Naive B cell (primary cell): ENCODE results near the gene TMEM87B. TPM values are rescaled to one million over a fixed set of nuclear protein-coding genes. Genes with fewer than 3 reads are reported as not detected.

Experiments
- ATAC-seq, 2 donors: fragments of 150-1000 bp; cut with Tn5 transposase; 2 replicates each; pipeline ENCODE4 v1.10.0; 2021; ENCODE audit warnings: low read depth in 2 of 2, mild to moderate bottlenecking in 2 of 2, moderate library complexity in 2 of 2
- DNase-seq: peaks from one replicate; pipeline ENCODE4 v3.0.0; 2022
- H3K27ac Mint-ChIP-seq, 6 donors: one replicate each; pipeline ENCODE4 v1.8.0; 2020 to 2022; ENCODE audit warnings: mild to moderate bottlenecking in 6 of 6, mixed read lengths in 6 of 6, moderate library complexity in 5 of 6, inconsistent platforms in 2 of 6
- H3K27me3 Mint-ChIP-seq, 3 donors: one replicate each; pipeline ENCODE4 v1.8.0; 2021 to 2022; ENCODE audit warnings: mixed read lengths in 3 of 3, mild to moderate bottlenecking in 1 of 3
- H3K36me3 Mint-ChIP-seq, 2 donors: one replicate each; pipeline ENCODE4 v1.8.0; 2020 to 2022; ENCODE audit warnings: mixed read lengths in 2 of 2, inconsistent platforms in 1 of 2, mild to moderate bottlenecking in 1 of 2
- H3K4me1 Mint-ChIP-seq, 3 donors: one replicate each; pipeline ENCODE4 v1.8.0; 2020 to 2022; ENCODE audit warnings: mixed read lengths in 3 of 3, inconsistent platforms in 1 of 3, mild to moderate bottlenecking in 1 of 3, moderate library complexity in 1 of 3
- H3K4me3 Mint-ChIP-seq, 8 donors: one replicate each; pipeline ENCODE4 v1.8.0; 2020 to 2022; ENCODE audit warnings: mild to moderate bottlenecking in 8 of 8, mixed read lengths in 8 of 8, moderate library complexity in 8 of 8, inconsistent platforms in 2 of 8
- H3K9me3 Mint-ChIP-seq, 7 donors: one replicate each; pipeline ENCODE4 v1.8.0; 2020 to 2022; ENCODE audit warnings: mixed read lengths in 7 of 7, mild to moderate bottlenecking in 5 of 7, inconsistent platforms in 2 of 7, moderate library complexity in 1 of 7
- polyA plus RNA-seq, 6 donors: library from polyadenylated mRNA; unstranded; fragments of 300-500 nt; fragmentation: Illumina TruSeq; gene quantifications; one replicate each; pipeline ENCODE4 v1.2.3, GENCODE V29; 2021; ENCODE audit warnings: low read depth in 6 of 6

TMEM87B gene
- polyA plus RNA-seq, 6 donors from 2014 or later: 5.3 to 12.6 (median 9.5) TPM

GRCh38 chr2:112141626-112142007 lies 86.5 kb downstream of the TMEM87B start:
- no peaks in the 10 kb centered on the region for H3K36me3 Mint-ChIP-seq
- no peak overlapping the region for H3K27ac Mint-ChIP-seq
- H3K4me1 Mint-ChIP-seq: peaks cover 7 to 16% (median 8%) of the 10 kb centered on the region in 3 donors
- DNase-seq (no peak), ATAC-seq (no peak)
- peaks cover 21 to 49% (median 30%) of the 10 kb centered on the region in 3 donors for H3K27me3 Mint-ChIP-seq
- H3K4me3 Mint-ChIP-seq: no peak overlapping the region
- H3K9me3 Mint-ChIP-seq: peaks cover 0 to 3% (median 0%) of the 10 kb centered on the region in 7 donors

GRCh38 chr2:112142525-112143078 lies 87.5 kb downstream of the TMEM87B start:
- peaks cover 4 to 12% (median 5%) of the 10 kb centered on the region in 3 donors for H3K4me1 Mint-ChIP-seq
- no peak overlapping the region for H3K4me3 Mint-ChIP-seq
- peaks cover 26 to 47% (median 26%) of the 10 kb centered on the region in 3 donors for H3K27me3 Mint-ChIP-seq
- DNase-seq (no peak), ATAC-seq (no peak)
- peaks cover 0 to under 1% (median 0%) of the 10 kb centered on the region in 7 donors for H3K9me3 Mint-ChIP-seq
- H3K36me3 Mint-ChIP-seq: no peaks in the 10 kb centered on the region
- H3K27ac Mint-ChIP-seq: peak overlapping the region in 1 of 6 donors; percentile 1

GRCh38 chr2:112143150-112143549 lies 88.1 kb downstream of the TMEM87B start:
- DNase-seq (no peak), ATAC-seq (no peak)
- peaks cover 22 to 48% (median 29%) of the 10 kb centered on the region in 3 donors for H3K27me3 Mint-ChIP-seq
- no peaks in the 10 kb centered on the region for H3K36me3 Mint-ChIP-seq
- no peak overlapping the region for H3K4me3 Mint-ChIP-seq
- no peak overlapping the region for H3K27ac Mint-ChIP-seq
- peaks cover 0 to 8% (median 0%) of the 10 kb centered on the region in 3 donors for H3K4me1 Mint-ChIP-seq
- H3K9me3 Mint-ChIP-seq: no peaks in the 10 kb centered on the region

- H3K27me3 Mint-ChIP-seq: peaks cover 22 to 44% (median 29%) of the 10 kb centered on the region in 3 donors
- no peak overlapping the region for H3K4me3 Mint-ChIP-seq
- no peaks in the 10 kb centered on the region for H3K9me3 Mint-ChIP-seq
- no peak overlapping the region for H3K27ac Mint-ChIP-seq
- ATAC-seq (no peak), DNase-seq (no peak)
- no peaks in the 10 kb centered on the region for H3K36me3 Mint-ChIP-seq
- H3K4me1 Mint-ChIP-seq: peaks cover 0 to 5% (median 0%) of the 10 kb centered on the region in 3 donors
These were observed 89.9 kb downstream of the TMEM87B start for GRCh38 chr2:112144966-112145365.

GRCh38 chr2:112147382-112148168 lies 92.5 kb downstream of the TMEM87B start:
- Mint-ChIP-seq H3K4me1 (no peaks in the 10 kb centered on the region), H3K27ac (peak overlapping the region in 1 of 6 donors; percentile 25), H3K9me3 (no peaks in the 10 kb centered on the region), H3K27me3 (peaks cover 8 to 20% (median 19%) of the 10 kb centered on the region in 3 donors), H3K4me3 (no peak overlapping the region), H3K36me3 (no peaks in the 10 kb centered on the region)
- ATAC-seq (no peak), DNase-seq (no peak)

- Mint-ChIP-seq H3K4me1 (no peaks in the 10 kb centered on the region), H3K27ac (no peak overlapping the region), H3K9me3 (no peaks in the 10 kb centered on the region), H3K36me3 (no peaks in the 10 kb centered on the region), H3K27me3 (peaks cover 4 to 15% (median 14%) of the 10 kb centered on the region in 3 donors), H3K4me3 (no peak overlapping the region)
- no peak for ATAC-seq
- no peak for DNase-seq
These were observed 93.4 kb downstream of the TMEM87B start for GRCh38 chr2:112148477-112148876.

- Mint-ChIP-seq H3K9me3 (no peaks in the 10 kb centered on the region), H3K4me3 (no peak overlapping the region), H3K27me3 (peaks cover 4 to 15% (median 14%) of the 10 kb centered on the region in 3 donors), H3K27ac (no peak overlapping the region), H3K36me3 (no peaks in the 10 kb centered on the region), H3K4me1 (peaks cover 0 to under 1% (median 0%) of the 10 kb centered on the region in 3 donors)
- ATAC-seq (no peak), DNase-seq (no peak)
These were observed 94.1 kb downstream of the TMEM87B start for GRCh38 chr2:112149194-112149593.

GRCh38 chr2:112149866-112150435 lies 94.9 kb downstream of the TMEM87B start:
- H3K4me1 Mint-ChIP-seq: peaks cover 0 to 5% (median 4%) of the 10 kb centered on the region in 3 donors
- H3K36me3 Mint-ChIP-seq: no peaks in the 10 kb centered on the region
- H3K9me3 Mint-ChIP-seq: no peaks in the 10 kb centered on the region
- H3K27ac Mint-ChIP-seq: peak overlapping the region in 1 of 6 donors; percentile 12
- H3K4me3 Mint-ChIP-seq: no peak overlapping the region
- DNase-seq (no peak), ATAC-seq (no peak)
- peaks cover 3 to 15% (median 14%) of the 10 kb centered on the region in 3 donors for H3K27me3 Mint-ChIP-seq

- Mint-ChIP-seq H3K4me3 (no peak overlapping the region), H3K27me3 (peaks cover 0 to 15% (median 14%) of the 10 kb centered on the region in 3 donors), H3K36me3 (no peaks in the 10 kb centered on the region), H3K4me1 (peaks cover 5 to 10% (median 7%) of the 10 kb centered on the region in 3 donors), H3K27ac (peak overlapping the region in 1 of 6 donors; percentile 12), H3K9me3 (no peaks in the 10 kb centered on the region)
- no peak for DNase-seq
- ATAC-seq: no peak
These were observed 95.4 kb downstream of the TMEM87B start for GRCh38 chr2:112150447-112150846.

GRCh38 chr2:112150851-112151250 lies 95.8 kb downstream of the TMEM87B start:
- H3K4me3 Mint-ChIP-seq: no peak overlapping the region
- H3K9me3 Mint-ChIP-seq: no peaks in the 10 kb centered on the region
- H3K27me3 Mint-ChIP-seq: peaks cover 0 to 15% (median 14%) of the 10 kb centered on the region in 3 donors
- no peak for DNase-seq
- no peak overlapping the region for H3K27ac Mint-ChIP-seq
- peaks cover 9 to 14% (median 11%) of the 10 kb centered on the region in 3 donors for H3K4me1 Mint-ChIP-seq
- ATAC-seq: no peak
- H3K36me3 Mint-ChIP-seq: no peaks in the 10 kb centered on the region

GRCh38 chr2:112151271-112151670 lies 96.2 kb downstream of the TMEM87B start:
- H3K27me3 Mint-ChIP-seq: peaks cover 0 to 15% (median 14%) of the 10 kb centered on the region in 3 donors
- peak overlapping the region in 1 of 6 donors; percentile 26 for H3K27ac Mint-ChIP-seq
- DNase-seq (no peak), ATAC-seq (no peak)
- no peaks in the 10 kb centered on the region for H3K9me3 Mint-ChIP-seq
- peaks cover 13 to 18% (median 15%) of the 10 kb centered on the region in 3 donors for H3K4me1 Mint-ChIP-seq
- H3K4me3 Mint-ChIP-seq: no peak overlapping the region
- no peaks in the 10 kb centered on the region for H3K36me3 Mint-ChIP-seq

GRCh38 chr2:112151701-112152440 lies 96.8 kb downstream of the TMEM87B start:
- DNase-seq (no peak), ATAC-seq (no peak)
- H3K4me1 Mint-ChIP-seq: peaks cover 17 to 22% (median 17%) of the 10 kb centered on the region in 3 donors
- peak overlapping the region in 1 of 6 donors; percentile 26 for H3K27ac Mint-ChIP-seq
- H3K36me3 Mint-ChIP-seq: no peaks in the 10 kb centered on the region
- peaks cover 0 to 13% (median 13%) of the 10 kb centered on the region in 3 donors for H3K27me3 Mint-ChIP-seq
- H3K4me3 Mint-ChIP-seq: no peak overlapping the region
- no peaks in the 10 kb centered on the region for H3K9me3 Mint-ChIP-seq
